Activated CD8-positive, alpha-beta T cell treated with anti-CD3 and anti-CD28 coated beads for 36 hours (primary cell): ENCODE results near the gene RNF207. TPM values are rescaled to one million over a fixed set of nuclear protein-coding genes. Genes with fewer than 3 reads are reported as not detected.
A peak's percentile ranks its signal among the peaks of the same experiment; 100 is the strongest.

ENCODE experiments used
- ATAC-seq: fragments of 200-7000 bp; cut with Tn5 transposase; one replicate; pipeline ENCODE4 v1.10.0; 2021; ENCODE audit warnings: mild to moderate bottlenecking, moderate library complexity
- CTCF ChIA-PET: fragments of 350-600 bp; sonication (Branson Sonifier 250); formaldehyde crosslinking; loops from one replicate; lab custom pipeline; 2021; ENCODE audit warnings: antibody characterized with exemption; lab: Charles Lee
- POLR2A ChIA-PET: fragments of 350-600 bp; sonication (Branson Sonifier 250); formaldehyde crosslinking; loops from one replicate; lab custom pipeline; 2021; ENCODE audit warnings: antibody characterized with exemption; lab: Charles Lee
- DNase-seq: peaks from one replicate; pipeline ENCODE4 v3.0.0-alpha.2; 2020
- H3K27ac Mint-ChIP-seq: one replicate; pipeline ENCODE4 v1.8.0; 2021; ENCODE audit warnings: mild to moderate bottlenecking, mixed read lengths
- H3K27me3 Mint-ChIP-seq: one replicate; pipeline ENCODE4 v1.8.0; 2021; ENCODE audit warnings: mixed read lengths
- H3K36me3 Mint-ChIP-seq: one replicate; pipeline ENCODE4 v1.8.0; 2021; ENCODE audit warnings: low read depth, mixed read lengths
- H3K4me1 Mint-ChIP-seq: one replicate; pipeline ENCODE4 v1.8.0; 2021; ENCODE audit warnings: low read depth, mixed read lengths
- H3K4me3 Mint-ChIP-seq: one replicate; pipeline ENCODE4 v1.8.0; 2021; ENCODE audit warnings: mild to moderate bottlenecking, moderate library complexity, mixed read lengths
- H3K9me3 Mint-ChIP-seq: one replicate; pipeline ENCODE4 v1.8.0; 2021; ENCODE audit warnings: mixed read lengths
- CTCF ChIP-seq: fragments of 200-600 bp; IDR thresholded peaks from one replicate; pipeline ENCODE4 v1.8.0; 2022; ENCODE audit warnings: antibody characterized with exemption, mild to moderate bottlenecking
- intact Hi-C: fragments of 100-400 bp; cut with micrococcal nuclease; formaldehyde crosslinking; loops from one replicate; pipeline ENCODE4 v1.10.0; 2022
- total RNA-seq, 2 experiments: library from RNA; stranded (reverse); gene quantifications; one replicate each; pipeline ENCODE4 v1.2.3, GENCODE V29; 2021

The RNF207 gene
- total RNA-seq, 2 experiments from 2014 or later: 4.9 to 9.9 TPM

- Mint-ChIP-seq H3K9me3 (no peaks in the 10 kb centered on the region), H3K27ac (no peak overlapping the region), H3K4me3 (peak overlapping the region; percentile 33), H3K36me3 (no peaks in the 10 kb centered on the region), H3K27me3 (peaks cover 16% of the 10 kb centered on the region), H3K4me1 (peaks cover 4% of the 10 kb centered on the region)
- TF ChIP-seq CTCF: no peak
- ATAC-seq (no peak), DNase-seq (no peak)
- ChIA-PET CTCF (interaction anchor here (1.3 to 2.2 kb wide), 2 partner anchors 15 to 26 kb away, joined by 3 to 13 read pairs; no protein-coding TSS in a partner anchor), POLR2A (interaction anchor here (1.4 kb wide), 1 partner anchor 17 kb away, joined by 4 read pairs; no protein-coding TSS in a partner anchor)
- intact Hi-C loops: no loop called here
These were observed 55.7 kb downstream of the RNF207 start for GRCh38 chr1:6261615-6261995.

- no peak for ATAC-seq
- DNase-seq: no peak
- H3K4me1 Mint-ChIP-seq: peaks cover 4% of the 10 kb centered on the region
- intact Hi-C loops: no loop called here
- no peak for TF ChIP-seq CTCF
- ChIA-PET CTCF (interaction anchor here (0.9 to 2.2 kb wide), 2 partner anchors 12 to 16 kb away, joined by 3 to 13 read pairs; no protein-coding TSS in a partner anchor), POLR2A (interaction anchor here (0.6 to 1.4 kb wide), 2 partner anchors 15 to 436 kb away, joined by 4 read pairs; no protein-coding TSS in a partner anchor)
- no peak overlapping the region for H3K4me3 Mint-ChIP-seq
- H3K27ac Mint-ChIP-seq: no peak overlapping the region
- H3K27me3 Mint-ChIP-seq: peaks cover 16% of the 10 kb centered on the region
- H3K36me3 Mint-ChIP-seq: no peaks in the 10 kb centered on the region
- no peaks in the 10 kb centered on the region for H3K9me3 Mint-ChIP-seq
These were observed 56.9 kb downstream of the RNF207 start for GRCh38 chr1:6262555-6263420.

DNA sequence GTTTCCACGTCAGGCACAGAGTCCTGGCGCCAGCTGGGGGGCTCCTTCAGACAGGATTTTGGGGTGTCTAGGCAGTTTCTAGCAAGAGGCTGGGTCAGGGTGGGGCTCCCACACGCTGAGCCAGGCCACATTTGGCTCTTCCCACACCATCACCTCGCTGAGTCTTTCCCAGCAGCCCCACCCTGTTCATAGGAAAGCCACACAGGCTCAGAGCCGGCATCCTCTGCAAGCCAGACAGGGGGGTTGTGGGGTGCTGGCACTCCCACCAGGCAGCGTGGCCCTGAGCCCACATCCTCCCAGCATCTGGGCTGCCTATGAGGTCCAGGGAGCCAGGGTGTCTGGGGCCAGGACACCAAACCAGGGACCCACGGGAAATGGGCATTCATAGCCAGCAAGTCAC, 57.8 kb downstream of the RNF207 start:
- Mint-ChIP-seq H3K4me3 (no peak overlapping the region), H3K4me1 (peaks cover 4% of the 10 kb centered on the region), H3K36me3 (no peaks in the 10 kb centered on the region), H3K27ac (no peak overlapping the region), H3K9me3 (no peaks in the 10 kb centered on the region), H3K27me3 (peaks cover 16% of the 10 kb centered on the region)
- intact Hi-C loops: no loop called here
- no peak for TF ChIP-seq CTCF
- ATAC-seq: no peak
- POLR2A ChIA-PET: no interaction called here
- CTCF ChIA-PET: no interaction called here
- no peak for DNase-seq

- H3K9me3 Mint-ChIP-seq: no peaks in the 10 kb centered on the region
- H3K4me3 Mint-ChIP-seq: no peak overlapping the region
- DNase-seq (no peak), ATAC-seq (no peak)
- intact Hi-C loops: no loop called here
- no peak for TF ChIP-seq CTCF
- no peaks in the 10 kb centered on the region for H3K36me3 Mint-ChIP-seq
- no peak overlapping the region for H3K27ac Mint-ChIP-seq
- ChIA-PET CTCF (interaction anchor here (1.3 kb wide), 1 partner anchor 19 kb away, joined by 4 read pairs; no protein-coding TSS in a partner anchor), POLR2A (no interaction called here)
- H3K27me3 Mint-ChIP-seq: peaks cover 7% of the 10 kb centered on the region
- H3K4me1 Mint-ChIP-seq: no peaks in the 10 kb centered on the region
These were observed 59.2 kb downstream of the RNF207 start for GRCh38 chr1:6265151-6265550.

DNA sequence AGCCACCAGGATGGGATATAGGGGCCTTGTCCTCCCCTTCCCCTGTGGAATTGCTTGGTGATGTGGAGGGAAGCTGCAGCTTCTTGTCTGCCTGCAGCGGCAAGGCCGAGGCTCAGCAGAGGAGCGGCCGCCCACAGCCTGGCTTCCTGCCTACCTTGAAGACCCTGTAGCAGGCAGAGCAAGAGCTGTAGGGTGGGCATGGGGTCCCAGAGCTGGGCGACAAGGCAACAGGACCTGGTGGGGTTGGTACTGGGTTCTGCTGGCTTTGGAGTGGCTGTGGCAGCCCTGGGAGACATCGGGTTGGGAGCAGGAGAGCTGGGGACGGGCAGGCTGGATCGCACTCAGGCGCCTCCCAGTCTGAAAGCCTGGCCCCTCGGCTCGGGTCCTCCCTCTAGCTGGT, 60.7 kb downstream of the RNF207 start:
- intact Hi-C loops: no loop called here
- ChIA-PET POLR2A (no interaction called here), CTCF (interaction anchor here (0.7 to 2.1 kb wide), 2 partner anchors 20 to 113 kb away, joined by 3 to 9 read pairs; no protein-coding TSS in a partner anchor)
- Mint-ChIP-seq H3K9me3 (no peaks in the 10 kb centered on the region), H3K27me3 (peaks cover 4% of the 10 kb centered on the region), H3K4me3 (no peak overlapping the region), H3K4me1 (no peaks in the 10 kb centered on the region), H3K27ac (no peak overlapping the region), H3K36me3 (no peaks in the 10 kb centered on the region)
- no peak for ATAC-seq
- no peak for TF ChIP-seq CTCF
- no peak for DNase-seq
